HCT116 (cell line): ENCODE measurements around the gene SLC41A3. TPM values are rescaled to one million over a fixed set of nuclear protein-coding genes. Genes with fewer than 3 reads are reported as not detected.

Experiments
- ATAC-seq: fragments of 200-7000 bp; cut with Tn5 transposase; 2 replicates; pipeline ENCODE4 v1.9.1; 2020; ENCODE audit warnings: mild to moderate bottlenecking, moderate library complexity
- BruUV-seq: library from RNA; stranded (reverse); fragments of 400-500 nt; replicated peaks from 2 replicates; lab custom pipeline; 2021; lab: Mats Ljungman, UMichigan
- CTCF ChIA-PET: fragments of 300-600 bp; sonication (Branson Sonifier 250); formaldehyde crosslinking; loops from one replicate; lab custom pipeline; 2021; ENCODE audit warnings: antibody characterized with exemption; lab: Charles Lee
- POLR2A ChIA-PET: fragments of 300-600, 350-600 bp; sonication (Branson Sonifier 250); formaldehyde crosslinking; loops from one replicate; lab custom pipeline; 2021; ENCODE audit warnings: antibody characterized with exemption; lab: Charles Lee
- RAD21 ChIA-PET, 2 experiments: fragments of 300-600 bp; sonication (Branson Sonifier 250); formaldehyde crosslinking; loops; one replicate each; lab custom pipeline; 2023; ENCODE audit warnings: low total read pairs in 2 of 2; ENCODE audit not compliant: uncharacterized antibody in 2 of 2, unreplicated experiment in 2 of 2, low non-redundant PET in 1 of 2; lab: Charles Lee
- DNase-seq: peaks from one replicate; pipeline ENCODE4 v3.0.0-alpha.2; 2010; ENCODE audit warnings: low read depth, low spot score
- H2AFZ ChIP-seq: fragments of 200-600 bp; shearing (Covaris generic), sonication (generic); 2 replicates; pipeline ENCODE4 v1.6.1; 2017; ENCODE audit warnings: low read depth, mixed run types, mixed read lengths, antibody characterized with exemption, low read length; ENCODE audit not compliant: poor library complexity, severe bottlenecking
- H3K27ac ChIP-seq: 2 replicates; pipeline ENCODE4 v1.5.1; 2012; ENCODE audit warnings: low read depth, low read length
- H3K27me3 ChIP-seq: fragments of 200-600 bp; sonication (generic); 2 replicates; pipeline ENCODE4 v1.6.1; 2016; ENCODE audit warnings: mixed run types, low read length, mixed read lengths; ENCODE audit not compliant: insufficient read depth
- H3K36me3 ChIP-seq, 2 experiments: fragments of 200-500 bp in 1 of 2; fragments of 200-600 bp in 1 of 2; sonication (Bioruptor generic) in 1 of 2; sonication (generic) in 1 of 2; 2 replicates each; pipeline versions ENCODE4 v1.5.1 to v1.6.1; 2014 to 2016; ENCODE audit warnings: low read length in 2 of 2, inconsistent platforms in 1 of 2, mixed read lengths in 1 of 2, mixed run types in 1 of 2; ENCODE audit not compliant: insufficient read depth in 2 of 2, control insufficient read depth in 1 of 2
- H3K4me1 ChIP-seq, 2 experiments: fragments of 200-600 bp in 1 of 2; sonication (generic) in 1 of 2; 2 replicates each; pipeline versions ENCODE4 v1.5.1 to v1.6.1; 2012 to 2017; ENCODE audit warnings: low read length in 2 of 2, inconsistent platforms in 1 of 2, mild to moderate bottlenecking in 1 of 2, mixed read lengths in 1 of 2, mixed run types in 1 of 2, moderate library complexity in 1 of 2; ENCODE audit not compliant: insufficient read depth in 2 of 2, control insufficient read depth in 1 of 2
- H3K4me2 ChIP-seq: fragments of 200-600 bp; sonication (generic); 2 replicates; pipeline ENCODE4 v1.6.1; 2017; ENCODE audit warnings: mixed run types, low read length, mixed read lengths
- H3K4me3 ChIP-seq, 2 experiments: fragments of 200-600 bp in 1 of 2; sonication (generic) in 1 of 2; replicated peaks in 1 of 2; 2 replicates each; pipeline ENCODE4 v1.5.1; 2011 to 2016; ENCODE audit warnings: low read length in 2 of 2, control low read depth in 1 of 2, low read depth in 1 of 2, mild to moderate bottlenecking in 1 of 2, mixed read lengths in 1 of 2, mixed run types in 1 of 2
- H3K79me2 ChIP-seq: fragments of 200-600 bp; sonication (generic); 2 replicates; pipeline ENCODE4 v1.6.1; 2017; ENCODE audit warnings: mild to moderate bottlenecking, mixed run types, low read length, moderate library complexity, mixed read lengths; ENCODE audit not compliant: insufficient read depth
- H3K9ac ChIP-seq: fragments of 200-600 bp; sonication (generic); 2 replicates; pipeline ENCODE4 v1.6.1; 2016; ENCODE audit warnings: low read length, mixed read lengths
- H3K9me2 ChIP-seq: fragments of 200-600 bp; sonication (generic), shearing (Covaris generic); 2 replicates; pipeline ENCODE4 v1.6.1; 2017; ENCODE audit warnings: mixed run types, mild to moderate bottlenecking, moderate library complexity; ENCODE audit not compliant: insufficient read depth
- H3K9me3 ChIP-seq, 2 experiments: fragments of 200-500 bp in 1 of 2; fragments of 200-600 bp in 1 of 2; sonication (Bioruptor generic) in 1 of 2; sonication (generic) in 1 of 2; 2 replicates each; pipeline ENCODE4 v1.6.1; 2014 to 2017; ENCODE audit warnings: low read length in 2 of 2, mixed read lengths in 2 of 2, inconsistent platforms in 1 of 2, low read depth in 1 of 2, mild to moderate bottlenecking in 1 of 2, mixed run types in 1 of 2, moderate library complexity in 1 of 2; ENCODE audit not compliant: control insufficient read depth in 1 of 2, insufficient read depth in 1 of 2
- H4K20me1 ChIP-seq: fragments of 200-600 bp; sonication (generic), shearing (Covaris generic); 2 replicates; pipeline ENCODE4 v1.6.1; 2017; ENCODE audit warnings: mixed run types, mild to moderate bottlenecking, moderate library complexity; ENCODE audit not compliant: insufficient read depth
- ATF3 ChIP-seq: IDR thresholded peaks from 2 replicates; pipeline ENCODE4 v1.6.1; 2012
- CBX3 ChIP-seq: IDR thresholded peaks from 2 replicates; pipeline ENCODE4 v1.6.1; 2012; ENCODE audit warnings: low read depth
- EGR1 ChIP-seq: IDR thresholded peaks from 2 replicates; pipeline ENCODE4 v1.6.1; 2012; ENCODE audit warnings: low read depth
- ELF1 ChIP-seq: IDR thresholded peaks from 2 replicates; pipeline ENCODE4 v1.6.1; 2012; ENCODE audit warnings: low read depth, borderline replicate concordance
- EZH2 ChIP-seq: fragments of 200-600 bp; sonication (generic); IDR thresholded peaks from 2 replicates; pipeline ENCODE4 v1.6.1; 2017; ENCODE audit warnings: antibody characterized with exemption, mixed run types
- EZH2phosphoT487 ChIP-seq: fragments of 200-600 bp; IDR thresholded peaks from 2 replicates; pipeline ENCODE4 v1.6.1; 2018; ENCODE audit warnings: antibody characterized with exemption, borderline replicate concordance
- FOSL1 ChIP-seq: IDR thresholded peaks from 2 replicates; pipeline ENCODE4 v1.6.1; 2012; ENCODE audit warnings: low read depth
- JUND ChIP-seq: IDR thresholded peaks from 2 replicates; pipeline ENCODE4 v1.6.1; 2012
- POLR2A ChIP-seq: IDR thresholded peaks from 2 replicates; pipeline ENCODE4 v1.7.0; 2011; ENCODE audit warnings: borderline replicate concordance; ENCODE audit not compliant: insufficient read depth, insufficient read length; ENCODE audit errors: extremely low read depth
- POLR2AphosphoS5 ChIP-seq: IDR thresholded peaks from 2 replicates; pipeline ENCODE4 v1.6.1; 2011; ENCODE audit warnings: mild to moderate bottlenecking, low read depth, low read length, moderate library complexity
- RAD21 ChIP-seq: IDR thresholded peaks from 2 replicates; pipeline ENCODE4 v1.6.1; 2012; ENCODE audit warnings: low read depth, mild to moderate bottlenecking
- REST ChIP-seq: IDR thresholded peaks from 2 replicates; pipeline ENCODE4 v1.6.1; 2012; ENCODE audit warnings: low read depth
- SIN3A ChIP-seq: IDR thresholded peaks from 2 replicates; pipeline ENCODE4 v1.6.1; 2012; ENCODE audit warnings: low read depth
- SP1 ChIP-seq: IDR thresholded peaks from 2 replicates; pipeline ENCODE4 v1.6.1; 2012; ENCODE audit warnings: low read depth
- ZFX ChIP-seq: fragments of 450-650 bp; IDR thresholded peaks from 2 replicates; pipeline ENCODE4 v1.6.1; 2017
- intact Hi-C: fragments of 100-400 bp; cut with micrococcal nuclease; formaldehyde crosslinking; loops from 2 replicates; pipeline ENCODE4 v1.10.0; 2022
- total RNA-seq: library from RNA; stranded (reverse); gene quantifications from one replicate; pipeline ENCODE4 v1.2.1, GENCODE V29; 2021; ENCODE audit not compliant: unreplicated experiment
- TF ChIP-seq, protein P1 (sequence below), 3 experiments: fragments of 200-600 bp in 1 of 3; sonication (generic) in 1 of 3; IDR thresholded peaks in 2 of 3; conservative IDR thresholded peaks in 1 of 3; 2 replicates each; pipeline ENCODE4 v1.5.1; 2012 to 2017; ENCODE audit warnings: low read depth in 2 of 3, low read length in 2 of 3, antibody characterized with exemption in 1 of 3, borderline replicate concordance in 1 of 3, control low read depth in 1 of 3, mild to moderate bottlenecking in 1 of 3, mixed read lengths in 1 of 3, mixed run types in 1 of 3, moderate library complexity in 1 of 3; ENCODE audit not compliant: insufficient read depth in 1 of 3
- TF ChIP-seq, protein P2 (sequence below): IDR thresholded peaks from 2 replicates; pipeline ENCODE4 v1.6.1; 2011; ENCODE audit warnings: mild to moderate bottlenecking, low read length, moderate library complexity; ENCODE audit not compliant: insufficient replicate concordance; ENCODE audit errors: extremely low read depth
- TF ChIP-seq, protein P3 (sequence below): IDR thresholded peaks from 2 replicates; pipeline ENCODE4 v1.6.1; 2012

SLC41A3 gene
- total RNA-seq, 1 experiment from 2014 or later = 45.9 TPM

DNA sequence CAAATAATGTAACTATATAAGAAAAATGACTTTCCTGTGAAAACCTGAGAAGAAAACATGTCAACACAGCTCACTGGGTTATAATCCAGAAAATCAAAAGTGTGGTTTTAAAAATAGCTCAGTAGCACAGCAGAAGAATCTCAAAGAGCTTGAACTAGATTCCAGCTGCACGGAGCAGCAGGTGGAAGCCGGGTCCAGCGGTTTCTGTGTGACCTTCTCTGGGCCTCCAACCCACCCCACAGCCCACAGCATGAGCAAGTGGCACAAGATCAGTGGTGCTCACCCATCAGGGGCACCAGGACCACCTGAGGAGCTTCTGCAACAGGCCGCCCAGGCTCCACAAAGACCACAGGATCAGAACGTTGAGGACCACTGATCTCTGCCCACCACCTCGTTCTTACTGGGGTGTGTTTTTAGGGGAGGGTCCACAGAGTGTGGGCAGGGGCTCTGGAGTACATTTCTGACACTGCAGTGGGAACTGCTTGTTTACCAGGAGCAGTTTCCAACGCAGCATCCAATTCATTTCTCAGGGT lies 23.2 kb downstream of the SLC41A3 start:
- POLR2A ChIA-PET = no interaction called here
- Histone ChIP-seq H3K36me3 (no peaks in the 10 kb centered on the region), H3K9ac (no peak overlapping the region), H3K4me1 (peaks cover 2 to 15% of the 10 kb centered on the region in 2 experiments; a peak in 3 of 4 replicates), H3K9me2 (no peaks in the 10 kb centered on the region), H3K27me3 (no peaks in the 10 kb centered on the region), H3K27ac (no peak overlapping the region)
- CTCF ChIA-PET = no interaction called here
- RAD21 ChIA-PET = no interaction called here
- DNase-seq (no peak), ATAC-seq (no peak)
- BruUV-seq = no TSS peak
- TF ChIP-seq FOSL1 (no peak), SP1 (no peak), JUND (no peak), EGR1 (no peak), POLR2AphosphoS5 (no peak), CBX3 (no peak), ZFX (no peak), POLR2A (no peak), SIN3A (no peak), EZH2phosphoT487 (no peak), RAD21 (no peak), REST (no peak), EZH2 (no peak), ATF3 (no peak), ELF1 (no peak)
- TF ChIP-seq, protein P1, sequence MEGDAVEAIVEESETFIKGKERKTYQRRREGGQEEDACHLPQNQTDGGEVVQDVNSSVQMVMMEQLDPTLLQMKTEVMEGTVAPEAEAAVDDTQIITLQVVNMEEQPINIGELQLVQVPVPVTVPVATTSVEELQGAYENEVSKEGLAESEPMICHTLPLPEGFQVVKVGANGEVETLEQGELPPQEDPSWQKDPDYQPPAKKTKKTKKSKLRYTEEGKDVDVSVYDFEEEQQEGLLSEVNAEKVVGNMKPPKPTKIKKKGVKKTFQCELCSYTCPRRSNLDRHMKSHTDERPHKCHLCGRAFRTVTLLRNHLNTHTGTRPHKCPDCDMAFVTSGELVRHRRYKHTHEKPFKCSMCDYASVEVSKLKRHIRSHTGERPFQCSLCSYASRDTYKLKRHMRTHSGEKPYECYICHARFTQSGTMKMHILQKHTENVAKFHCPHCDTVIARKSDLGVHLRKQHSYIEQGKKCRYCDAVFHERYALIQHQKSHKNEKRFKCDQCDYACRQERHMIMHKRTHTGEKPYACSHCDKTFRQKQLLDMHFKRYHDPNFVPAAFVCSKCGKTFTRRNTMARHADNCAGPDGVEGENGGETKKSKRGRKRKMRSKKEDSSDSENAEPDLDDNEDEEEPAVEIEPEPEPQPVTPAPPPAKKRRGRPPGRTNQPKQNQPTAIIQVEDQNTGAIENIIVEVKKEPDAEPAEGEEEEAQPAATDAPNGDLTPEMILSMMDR (IDR thresholded peaks at IDR 0.05 in 2 of 3, conservative IDR thresholded peaks at IDR 0.05 in 1 of 3; ENCODE audit: borderline replicate concordance in 1 of 3, insufficient read depth in 1 of 3, low read depth in 2 of 3, low read length in 2 of 3) = no peak
- TF ChIP-seq, protein P2, sequence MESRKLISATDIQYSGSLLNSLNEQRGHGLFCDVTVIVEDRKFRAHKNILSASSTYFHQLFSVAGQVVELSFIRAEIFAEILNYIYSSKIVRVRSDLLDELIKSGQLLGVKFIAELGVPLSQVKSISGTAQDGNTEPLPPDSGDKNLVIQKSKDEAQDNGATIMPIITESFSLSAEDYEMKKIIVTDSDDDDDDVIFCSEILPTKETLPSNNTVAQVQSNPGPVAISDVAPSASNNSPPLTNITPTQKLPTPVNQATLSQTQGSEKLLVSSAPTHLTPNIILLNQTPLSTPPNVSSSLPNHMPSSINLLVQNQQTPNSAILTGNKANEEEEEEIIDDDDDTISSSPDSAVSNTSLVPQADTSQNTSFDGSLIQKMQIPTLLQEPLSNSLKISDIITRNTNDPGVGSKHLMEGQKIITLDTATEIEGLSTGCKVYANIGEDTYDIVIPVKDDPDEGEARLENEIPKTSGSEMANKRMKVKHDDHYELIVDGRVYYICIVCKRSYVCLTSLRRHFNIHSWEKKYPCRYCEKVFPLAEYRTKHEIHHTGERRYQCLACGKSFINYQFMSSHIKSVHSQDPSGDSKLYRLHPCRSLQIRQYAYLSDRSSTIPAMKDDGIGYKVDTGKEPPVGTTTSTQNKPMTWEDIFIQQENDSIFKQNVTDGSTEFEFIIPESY = no peak
- TF ChIP-seq, protein P3, sequence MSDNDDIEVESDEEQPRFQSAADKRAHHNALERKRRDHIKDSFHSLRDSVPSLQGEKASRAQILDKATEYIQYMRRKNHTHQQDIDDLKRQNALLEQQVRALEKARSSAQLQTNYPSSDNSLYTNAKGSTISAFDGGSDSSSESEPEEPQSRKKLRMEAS = no peak
- TF ChIP-seq, all 23 proteins: peak for 0
- no peak overlapping the region for H2AFZ ChIP-seq
- intact Hi-C loops = no loop called here
- H3K4me3 ChIP-seq = no peak overlapping the region
- no peak overlapping the region for H3K4me2 ChIP-seq
- H3K79me2 ChIP-seq = no peaks in the 10 kb centered on the region
- no peaks in the 10 kb centered on the region for H3K9me3 ChIP-seq
- H4K20me1 ChIP-seq = no peaks in the 10 kb centered on the region
